ENCODE results near the gene LINC01488. TPM values are rescaled to one million over a fixed set of nuclear protein-coding genes. Genes with fewer than 3 reads are reported as not detected.

LINC01488 gene
- total and polyA plus RNA-seq, 2 of the 13 experiments (the other 11 are each of a cell fraction or from before 2014, with no cell fraction given) = 0.26 to 0.58 TPM

- no peak for FAIRE-seq
- CTCF ChIA-PET (ENCODE audit: low intra/inter-chr PET ratio, low total read pairs) = no interaction called here
Observed at GRCh38 chr11:69445131-69445470, 36.4 kb upstream of the LINC01488 start.

More at GRCh38 chr11:69445131-69445470, 36.4 kb upstream of the LINC01488 start:
- no peak overlapping the region for H3K9ac ChIP-seq (ENCODE audit: insufficient read depth, low read depth, low read length)
- WGBS (ENCODE audit: low lambda C conversion rate) = 91% methylated on average over 11 of the region's 11 CpGs
- intact Hi-C loops (cut with micrococcal nuclease; ENCODE audit: unreplicated experiment) = no loop called here
- POLR2A ChIA-PET = no interaction called here
- in situ Hi-C loops (cut with HindIII; ENCODE audit: extremely low pct_ligation_motif_present, low pct_unique_long_range_greater_than_20kb) = loop anchor here (25.0 kb wide), 1 partner anchor 192 kb away; the partner anchor contains the start of gene CCND1
- H3K79me2 ChIP-seq (ENCODE audit: insufficient read depth, low read length) = no peaks in the 10 kb centered on the region
- H3K9me3 ChIP-seq (ENCODE audit: low read length) = no peaks in the 10 kb centered on the region
- no peaks in the 10 kb centered on the region for H3K36me3 ChIP-seq (replicated peaks in 1 of 2; ENCODE audit: control insufficient read depth in 1 of 2, insufficient read depth in 2 of 2, low read length in 2 of 2)
- no peak overlapping the region for H3K27ac ChIP-seq (ENCODE audit: extremely low read length, insufficient read depth, low read length)
- no peak for DNase-seq (ENCODE audit: low spot score)
- H3K4me2 ChIP-seq (ENCODE audit: low read depth, low read length) = no peak overlapping the region
- no TSS peak for BruUV-seq (replicated peaks)
- no peaks in the 10 kb centered on the region for H3K27me3 ChIP-seq (ENCODE audit: control insufficient read depth in 1 of 2, insufficient read depth in 2 of 2, low read length in 2 of 2)
- no peak overlapping the region for H3K4me3 ChIP-seq (replicated peaks in 1 of 3; ENCODE audit: insufficient read depth in 1 of 3, low read depth in 2 of 3, low read length in 3 of 3)
- peaks cover 44% of the 10 kb centered on the region for H3K4me1 ChIP-seq (ENCODE audit: insufficient read depth, low read length)
- no peak for ATAC-seq
- no peak overlapping the region for H2AFZ ChIP-seq (ENCODE audit: low read length)
- TF ChIP-seq NFE2L1 (CRISPR knock-in tag; IDR thresholded peaks at IDR 0.05; ENCODE audit: borderline replicate concordance) = no peak
- no peak for TF ChIP-seq ATRX (CRISPR knock-in tag; IDR thresholded peaks at IDR 0.05; ENCODE audit: borderline replicate concordance)
- no peak for TF ChIP-seq ZNF329 (CRISPR knock-in tag; IDR thresholded peaks at IDR 0.05; ENCODE audit: low read depth)
- TF ChIP-seq RXRB (CRISPR knock-in tag; IDR thresholded peaks at IDR 0.05; ENCODE audit: borderline replicate concordance) = no peak
- TF ChIP-seq SIX4 (CRISPR knock-in tag; IDR thresholded peaks at IDR 0.05) = no peak
- TF ChIP-seq ZNF232 (CRISPR knock-in tag; IDR thresholded peaks at IDR 0.05; ENCODE audit: borderline replicate concordance) = no peak
- no peak for TF ChIP-seq GLMP (CRISPR knock-in tag; IDR thresholded peaks at IDR 0.05; ENCODE audit: borderline replicate concordance)
- no peak for TF ChIP-seq PLRG1 (conservative IDR thresholded peaks at IDR 0.05)
- TF ChIP-seq EZH2 (conservative IDR thresholded peaks at IDR 0.05; ENCODE audit: low read depth, low read length) = no peak
- no peak for TF ChIP-seq ZNF550 (CRISPR knock-in tag; IDR thresholded peaks at IDR 0.05; ENCODE audit: borderline replicate concordance)
- no peak for TF ChIP-seq ZNF788 (CRISPR knock-in tag; IDR thresholded peaks at IDR 0.05; ENCODE audit: borderline replicate concordance)
- no peak for TF ChIP-seq ZNF274 (CRISPR knock-in tag; IDR thresholded peaks at IDR 0.05)
- no peak for TF ChIP-seq TAF1 (CRISPR knock-in tag; IDR thresholded peaks at IDR 0.05)
- no peak for TF ChIP-seq ZNF652 (CRISPR knock-in tag; IDR thresholded peaks at IDR 0.05; ENCODE audit: borderline replicate concordance, low read depth)
- TF ChIP-seq ATF6 (CRISPR knock-in tag; conservative IDR thresholded peaks at IDR 0.05) = no peak
- no peak for TF ChIP-seq ZFP41 (CRISPR knock-in tag; IDR thresholded peaks at IDR 0.05; ENCODE audit: borderline replicate concordance)
- no peak for TF ChIP-seq ELF1 (CRISPR knock-in tag; IDR thresholded peaks at IDR 0.05)
- H4K20me1 ChIP-seq (ENCODE audit: insufficient read depth, low read length) = no peaks in the 10 kb centered on the region
